AG10803 (cell line): ENCODE measurements around the gene RPL37.
A peak's percentile ranks its signal among the peaks of the same experiment; 100 is the strongest.

Experiments used
- DNase-seq: peaks from one replicate; pipeline ENCODE4 v3.0.0; 2010; ENCODE audit warnings: low read depth
- H3K4me3 ChIP-seq: 2 replicates; pipeline ENCODE4 v1.5.1; 2011; ENCODE audit warnings: mild to moderate bottlenecking, low read length, control low read depth
- TF ChIP-seq, protein P1 (sequence below): conservative IDR thresholded peaks from 2 replicates; pipeline ENCODE4 v1.5.1; 2011; ENCODE audit warnings: mild to moderate bottlenecking, low read length, control low read depth, inconsistent platforms

Gene RPL37

DNA sequence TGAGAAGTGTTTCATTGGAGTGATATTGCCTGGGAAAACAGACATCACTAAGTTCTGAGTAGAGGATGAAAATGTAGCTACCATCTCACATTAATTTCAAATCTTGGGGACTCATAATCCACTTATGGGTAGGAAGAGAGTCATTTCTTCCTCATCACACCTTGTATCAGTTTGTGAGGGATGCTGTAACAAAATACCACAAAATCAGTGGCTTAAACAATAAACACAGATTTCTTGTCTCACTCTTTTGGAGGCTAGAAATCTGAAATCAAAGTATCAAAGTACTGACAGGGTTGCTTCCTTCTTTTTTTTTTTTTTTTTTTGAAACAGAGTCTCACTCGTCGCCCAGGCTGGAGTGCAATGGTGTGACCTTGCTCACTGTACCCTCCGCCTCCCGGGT is 9.5 kb upstream of the RPL37 start:
- no peak for DNase-seq
- TF ChIP-seq, protein P1, sequence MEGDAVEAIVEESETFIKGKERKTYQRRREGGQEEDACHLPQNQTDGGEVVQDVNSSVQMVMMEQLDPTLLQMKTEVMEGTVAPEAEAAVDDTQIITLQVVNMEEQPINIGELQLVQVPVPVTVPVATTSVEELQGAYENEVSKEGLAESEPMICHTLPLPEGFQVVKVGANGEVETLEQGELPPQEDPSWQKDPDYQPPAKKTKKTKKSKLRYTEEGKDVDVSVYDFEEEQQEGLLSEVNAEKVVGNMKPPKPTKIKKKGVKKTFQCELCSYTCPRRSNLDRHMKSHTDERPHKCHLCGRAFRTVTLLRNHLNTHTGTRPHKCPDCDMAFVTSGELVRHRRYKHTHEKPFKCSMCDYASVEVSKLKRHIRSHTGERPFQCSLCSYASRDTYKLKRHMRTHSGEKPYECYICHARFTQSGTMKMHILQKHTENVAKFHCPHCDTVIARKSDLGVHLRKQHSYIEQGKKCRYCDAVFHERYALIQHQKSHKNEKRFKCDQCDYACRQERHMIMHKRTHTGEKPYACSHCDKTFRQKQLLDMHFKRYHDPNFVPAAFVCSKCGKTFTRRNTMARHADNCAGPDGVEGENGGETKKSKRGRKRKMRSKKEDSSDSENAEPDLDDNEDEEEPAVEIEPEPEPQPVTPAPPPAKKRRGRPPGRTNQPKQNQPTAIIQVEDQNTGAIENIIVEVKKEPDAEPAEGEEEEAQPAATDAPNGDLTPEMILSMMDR = no peak
- no peak overlapping the region for H3K4me3 ChIP-seq

DNA sequence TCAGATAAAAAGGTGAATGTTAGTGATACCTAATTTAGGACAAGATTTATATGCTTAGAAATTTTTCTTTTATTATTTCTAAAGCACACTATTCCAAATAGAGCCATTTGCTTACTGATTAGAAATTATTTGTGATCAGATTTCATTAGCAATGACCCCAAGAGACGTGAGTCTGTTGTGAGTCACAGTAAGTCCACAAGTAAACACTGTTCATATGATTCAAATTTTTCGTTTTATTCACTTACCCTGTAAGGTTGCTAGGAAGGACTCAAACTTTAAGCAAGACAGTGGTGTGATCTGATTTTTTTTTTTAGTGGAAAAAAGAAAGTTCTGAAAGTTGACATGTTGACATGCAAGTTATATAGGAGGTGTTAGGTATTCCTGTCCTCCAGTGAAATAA is 7.3 kb upstream of the RPL37 start:
- TF ChIP-seq, protein P1 = no peak
- peak; percentile 23 for DNase-seq
- peak overlapping the region; percentile 54 for H3K4me3 ChIP-seq

DNA sequence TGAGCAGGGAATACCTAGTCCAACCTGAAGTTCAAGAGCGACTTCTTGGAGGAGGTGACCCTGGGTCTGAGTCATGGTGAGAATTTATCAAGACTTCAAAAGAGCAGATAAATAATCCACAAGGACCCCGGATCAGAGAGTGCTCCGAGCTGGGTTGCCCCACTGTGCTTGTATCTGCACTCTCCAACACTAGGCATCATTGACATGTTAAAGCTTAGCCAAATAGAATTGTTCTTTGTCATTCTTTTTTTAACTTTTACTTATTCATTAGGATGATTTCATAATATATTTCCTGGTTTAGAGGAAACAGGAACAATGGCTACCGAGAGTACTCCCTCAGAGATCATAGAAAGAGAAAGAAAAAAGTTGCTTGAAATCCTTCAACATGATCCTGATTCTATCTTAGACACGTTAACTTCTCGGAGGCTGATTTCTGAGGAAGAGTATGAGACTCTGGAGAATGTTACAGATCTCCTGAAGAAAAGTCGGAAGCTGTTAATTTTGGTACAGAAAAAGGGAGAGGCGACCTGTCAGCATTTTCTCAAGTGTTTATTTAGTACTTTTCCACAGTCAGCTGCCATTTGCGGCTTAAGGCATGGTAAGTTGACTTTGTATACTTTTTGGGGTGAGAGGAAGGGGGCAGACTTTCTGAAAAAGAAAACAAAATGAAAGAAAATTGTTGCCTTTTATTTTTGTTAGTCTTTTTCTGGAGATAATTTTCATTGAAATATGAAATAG is 6.2 kb upstream of the RPL37 start, which contains the start of gene CARD6:
CARD6 (plus strand) TSS at position 300 of the 738 bp plus-strand sequence; CDS start at position 316, 16 bp downstream.
- DNase-seq = peak; percentile 25
- TF ChIP-seq, protein P1 = 0 out of 2 replicates have a peak, but pooled peaks have one; percentile 3
- H3K4me3 ChIP-seq = peak within 1 kb of the TSS; percentile 54

DNA sequence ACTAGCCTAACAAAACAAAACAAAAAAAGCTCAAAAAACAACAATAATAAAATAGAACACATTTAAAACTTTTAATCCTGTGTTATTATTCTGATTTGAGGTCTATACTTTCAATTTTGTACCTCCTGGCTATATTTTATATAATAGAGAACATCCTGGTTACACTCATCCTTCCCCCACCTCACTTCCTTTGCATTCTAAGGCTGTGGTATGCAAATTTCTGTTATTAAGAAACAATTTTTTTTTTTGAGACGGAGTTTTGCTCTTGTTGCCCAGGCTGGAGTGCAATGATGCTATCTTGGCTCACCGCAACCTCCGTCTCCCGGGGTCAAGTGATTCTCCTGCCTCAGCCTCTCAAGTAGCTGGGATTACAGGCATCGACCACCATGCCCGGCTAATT is 3.1 kb upstream of the RPL37 start:
- TF ChIP-seq, protein P1 = no peak
- DNase-seq = no peak

DNA sequence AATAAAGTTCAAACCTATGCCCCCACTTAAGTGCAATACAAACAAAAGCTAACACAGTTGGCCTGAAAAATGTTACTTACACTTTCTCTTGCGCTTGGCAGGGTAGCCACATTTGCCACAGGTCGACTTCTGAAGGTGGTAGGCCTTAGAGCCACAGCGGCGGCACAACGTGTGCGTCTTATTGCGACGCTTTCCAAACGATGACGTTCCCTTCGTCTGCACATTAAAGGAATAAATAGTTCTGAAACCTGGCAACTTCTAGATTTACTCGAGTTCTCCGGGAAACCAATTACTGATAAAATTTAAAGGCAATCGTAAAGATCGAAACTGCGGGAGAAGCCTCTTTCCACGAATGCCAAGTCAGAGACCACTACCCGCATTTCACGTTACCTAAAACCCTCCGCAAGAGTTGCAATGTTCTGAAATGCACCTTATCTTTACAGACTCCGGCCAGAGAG is 602 bp downstream of the RPL37 start:
- H3K4me3 ChIP-seq = peak overlapping the region; percentile 99
- peak; percentile 44 for DNase-seq
- TF ChIP-seq, protein P1 = no peak

More for the DNA sequence above, 3.1 kb upstream of the RPL37 start:
- no peak overlapping the region for H3K4me3 ChIP-seq

DNA sequence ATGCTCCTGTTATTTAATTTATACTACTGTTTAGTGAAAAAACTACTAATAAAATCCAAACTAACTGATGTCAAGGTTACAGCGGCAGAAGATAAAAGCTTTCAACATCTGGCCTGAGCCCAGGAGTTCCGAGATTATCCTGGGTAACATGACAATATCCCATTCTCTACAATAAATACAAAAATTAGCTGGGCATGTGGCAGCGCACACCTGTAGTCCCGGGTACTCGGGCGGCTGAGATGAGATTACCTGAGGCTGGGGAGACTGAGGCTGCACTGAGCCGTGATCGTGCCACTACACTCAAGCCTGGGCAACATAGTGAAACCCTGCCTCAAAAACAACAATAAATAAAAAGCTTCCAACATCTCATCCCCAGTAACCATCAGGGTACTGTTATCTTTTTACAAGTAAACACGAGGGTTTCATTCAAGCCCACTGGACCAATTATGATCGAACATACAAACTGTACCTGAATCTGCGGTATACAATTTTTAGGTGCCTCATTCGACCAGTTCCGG is 1.3 kb downstream of the RPL37 start:
- TF ChIP-seq, protein P1 = no peak
- H3K4me3 ChIP-seq = peak overlapping the region; percentile 99
- DNase-seq = no peak

DNA sequence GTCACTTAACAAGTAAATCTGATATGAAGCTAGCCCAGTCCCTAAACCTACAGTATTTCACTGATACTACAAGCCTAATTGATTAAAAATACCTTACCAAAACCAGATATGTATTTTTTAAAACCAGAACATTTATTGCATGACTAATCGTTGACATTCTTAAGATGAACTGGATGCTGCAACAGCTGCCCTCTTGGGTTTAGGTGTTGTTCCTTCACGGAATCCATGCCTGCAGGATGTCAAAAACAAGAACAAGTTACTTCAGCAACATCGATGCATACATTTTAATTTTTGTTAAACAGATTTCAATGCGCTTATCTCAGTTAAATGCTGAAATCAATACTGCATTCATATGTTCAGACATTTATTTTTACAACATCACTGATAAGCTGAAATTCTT is 2.7 kb downstream of the RPL37 start:
- no peak for DNase-seq
- no peak overlapping the region for H3K4me3 ChIP-seq
- TF ChIP-seq, protein P1 = no peak
